GM21529 (cell line): ENCODE results near the gene TBX18.

Source experiments
- ATAC-seq: cut with Tn5 transposase; IDR thresholded peaks from one replicate; pipeline ENCODE4 v1.9.1; 2021; ENCODE audit not compliant: unreplicated experiment

Gene TBX18

GRCh38 chr6:84773133-84773430, 8.7 kb upstream of the TBX18 start:
- no peak for ATAC-seq

GRCh38 chr6:84772428-84773132, 8.2 kb upstream of the TBX18 start:
- no peak for ATAC-seq

GRCh38 chr6:84771756-84772356, 7.5 kb upstream of the TBX18 start:
- no peak for ATAC-seq

GRCh38 chr6:84771125-84771755, 6.8 kb upstream of the TBX18 start:
- ATAC-seq, result no peak

- ATAC-seq, result no peak
Measured at GRCh38 chr6:84770521-84770920, 6.1 kb upstream of the TBX18 start.

GRCh38 chr6:84769306-84769705, 4.9 kb upstream of the TBX18 start:
- ATAC-seq, result no peak

- no peak for ATAC-seq
Measured at GRCh38 chr6:84768442-84769174, 4.2 kb upstream of the TBX18 start.

GRCh38 chr6:84767526-84768201, 3.3 kb upstream of the TBX18 start:
- ATAC-seq, result no peak

GRCh38 chr6:84766799-84767525, 2.6 kb upstream of the TBX18 start:
- ATAC-seq, result no peak

- ATAC-seq, result no peak
Measured at GRCh38 chr6:84766118-84766798, 1.9 kb upstream of the TBX18 start.

GRCh38 chr6:84763886-84764331, 489 bp downstream of the TBX18 start:
- ATAC-seq, result no peak

GRCh38 chr6:84763003-84763885, 1.2 kb downstream of the TBX18 start:
- ATAC-seq, result no peak

- no peak for ATAC-seq
Measured at GRCh38 chr6:84762220-84763002, 2.0 kb downstream of the TBX18 start.

GRCh38 chr6:84758486-84758885, 5.9 kb downstream of the TBX18 start:
- no peak for ATAC-seq

GRCh38 chr6:84756877-84757276, 7.5 kb downstream of the TBX18 start:
- no peak for ATAC-seq

- ATAC-seq, result no peak
Measured at GRCh38 chr6:84756466-84756865, 7.9 kb downstream of the TBX18 start.

GRCh38 chr6:84753173-84753572, 11.2 kb downstream of the TBX18 start:
- ATAC-seq, result no peak

GRCh38 chr6:84752118-84752850, 12.1 kb downstream of the TBX18 start:
- no peak for ATAC-seq
